GM23248 (cell line): ENCODE results near the gene AK2.

Experiments
- EZH2 ChIP-seq: fragments of 200-600 bp; sonication (generic); IDR thresholded peaks from 2 replicates; pipeline ENCODE4 v1.6.1; 2018; ENCODE audit warnings: antibody characterized with exemption, mild to moderate bottlenecking; ENCODE audit not compliant: insufficient read depth, poor library complexity, severe bottlenecking
- EZH2phosphoT487 ChIP-seq: fragments of 200-600 bp; sonication (generic); IDR thresholded peaks from 2 replicates; pipeline ENCODE4 v1.6.1; 2018; ENCODE audit warnings: antibody characterized with exemption, moderate library complexity, mild to moderate bottlenecking, low read depth; ENCODE audit not compliant: insufficient read depth

DNA sequence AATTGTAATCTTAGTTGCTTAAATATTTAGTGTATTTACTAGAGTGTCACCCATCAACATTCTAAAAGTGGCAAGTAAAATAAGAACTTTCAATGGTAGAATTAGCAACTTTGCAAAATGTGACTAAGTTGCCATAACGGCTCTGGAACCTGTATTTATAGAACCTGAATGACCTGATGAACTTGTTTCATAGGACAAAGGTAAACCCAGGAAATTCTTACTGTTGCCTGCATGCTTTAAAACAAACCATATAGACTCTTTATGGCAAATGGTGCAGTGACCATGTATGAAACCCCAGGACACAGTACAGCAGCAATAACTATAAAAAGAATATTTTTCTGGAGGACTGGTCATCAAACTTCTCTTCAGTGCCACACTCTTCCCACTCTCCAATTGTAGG is 22.9 kb downstream of the AK2 start:
- no peak for TF ChIP-seq EZH2
- no peak for TF ChIP-seq EZH2phosphoT487
